Esophagus squamous epithelium (tissue), 4 donors: ENCODE data around the gene PNP.

Source experiments
- POLR2A ChIP-seq, 4 donors: fragments of 450-650 bp; IDR thresholded peaks; one replicate each; pipeline ENCODE4 v1.6.1; 2017; ENCODE audit warnings: antibody characterized with exemption in 4 of 4, mild to moderate bottlenecking in 4 of 4, moderate library complexity in 3 of 4
- TF ChIP-seq, protein P1 (sequence below), 6 experiments: fragments of 450-650 bp in 4 of 6; fragments of 200-600 bp in 2 of 6; sonication (generic) in 2 of 6; IDR thresholded peaks; one replicate each; pipeline ENCODE4 v1.5.1; 2016 to 2019; ENCODE audit warnings: antibody characterized with exemption in 6 of 6, mild to moderate bottlenecking in 4 of 6, moderate library complexity in 4 of 6

DNA sequence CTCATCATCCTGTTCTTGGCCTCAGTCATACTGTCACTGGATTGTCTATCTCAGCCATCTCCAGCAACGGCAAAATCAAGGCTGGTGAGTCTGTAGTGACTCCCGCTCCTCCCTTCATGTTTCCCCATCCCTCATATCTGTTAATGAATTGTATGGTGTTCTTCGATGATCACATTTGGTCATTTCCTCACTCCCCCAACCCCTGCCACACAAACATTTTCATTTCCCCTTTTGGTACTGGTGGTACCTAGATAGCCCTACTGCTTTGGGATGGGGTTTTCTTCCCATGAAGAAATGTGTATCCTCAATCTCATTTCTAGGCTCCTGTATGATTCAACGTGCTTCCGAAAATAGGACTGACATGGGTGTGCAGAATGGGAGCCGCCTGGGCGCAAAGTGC, 30.5 kb upstream of the PNP start:
- TF ChIP-seq, protein P1, sequence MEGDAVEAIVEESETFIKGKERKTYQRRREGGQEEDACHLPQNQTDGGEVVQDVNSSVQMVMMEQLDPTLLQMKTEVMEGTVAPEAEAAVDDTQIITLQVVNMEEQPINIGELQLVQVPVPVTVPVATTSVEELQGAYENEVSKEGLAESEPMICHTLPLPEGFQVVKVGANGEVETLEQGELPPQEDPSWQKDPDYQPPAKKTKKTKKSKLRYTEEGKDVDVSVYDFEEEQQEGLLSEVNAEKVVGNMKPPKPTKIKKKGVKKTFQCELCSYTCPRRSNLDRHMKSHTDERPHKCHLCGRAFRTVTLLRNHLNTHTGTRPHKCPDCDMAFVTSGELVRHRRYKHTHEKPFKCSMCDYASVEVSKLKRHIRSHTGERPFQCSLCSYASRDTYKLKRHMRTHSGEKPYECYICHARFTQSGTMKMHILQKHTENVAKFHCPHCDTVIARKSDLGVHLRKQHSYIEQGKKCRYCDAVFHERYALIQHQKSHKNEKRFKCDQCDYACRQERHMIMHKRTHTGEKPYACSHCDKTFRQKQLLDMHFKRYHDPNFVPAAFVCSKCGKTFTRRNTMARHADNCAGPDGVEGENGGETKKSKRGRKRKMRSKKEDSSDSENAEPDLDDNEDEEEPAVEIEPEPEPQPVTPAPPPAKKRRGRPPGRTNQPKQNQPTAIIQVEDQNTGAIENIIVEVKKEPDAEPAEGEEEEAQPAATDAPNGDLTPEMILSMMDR (IDR thresholded peaks at IDR 0.05): no peak
- TF ChIP-seq POLR2A (IDR thresholded peaks at IDR 0.05): no peak
